Keratinocyte (primary cell): Measurements from ENCODE around the gene PFDN5. TPM values are rescaled to one million over a fixed set of nuclear protein-coding genes. Genes with fewer than 3 reads are reported as not detected.

Source experiments
- DNase-seq: peaks from one replicate; pipeline ENCODE4 v3.0.0-alpha.2; 2011; ENCODE audit warnings: low read depth, missing footprints, low spot score
- FAIRE-seq: peaks from 2 replicates; lab custom pipeline; 2011; peaks lifted over from hg19 to GRCh38; lab: Jason Lieb, UNC
- H2AFZ ChIP-seq: 2 replicates; pipeline ENCODE4 v1.6.0; 2012; ENCODE audit warnings: low read length, control low read depth, inconsistent platforms; ENCODE audit not compliant: control insufficient read depth
- H3K27ac ChIP-seq: 2 replicates; pipeline ENCODE4 v1.5.1; 2011; ENCODE audit warnings: low read length; ENCODE audit not compliant: control insufficient read depth, insufficient read depth
- H3K27me3 ChIP-seq: 3 replicates; pipeline ENCODE4 v1.6.0; 2011; ENCODE audit warnings: low read length; ENCODE audit not compliant: control insufficient read depth, insufficient read depth; ENCODE audit errors: extremely low read depth
- H3K36me3 ChIP-seq, 2 experiments: 2 replicates in 1 of 2; 3 replicates in 1 of 2; pipeline ENCODE4 v1.5.1; 2011; ENCODE audit warnings: low read length in 2 of 2, mild to moderate bottlenecking in 1 of 2; ENCODE audit not compliant: control insufficient read depth in 2 of 2, insufficient read depth in 2 of 2; ENCODE audit errors: extremely low read depth in 1 of 2
- H3K4me1 ChIP-seq: 3 replicates; pipeline ENCODE4 v1.5.1; 2011; ENCODE audit warnings: low read length; ENCODE audit not compliant: control insufficient read depth, insufficient read depth; ENCODE audit errors: extremely low read depth
- H3K4me2 ChIP-seq: 3 replicates; pipeline ENCODE4 v1.6.0; 2011; ENCODE audit warnings: low read depth, low read length; ENCODE audit not compliant: control insufficient read depth, insufficient read depth; ENCODE audit errors: extremely low read depth
- H3K4me3 ChIP-seq, 3 experiments: fragments of 200-600 bp in 1 of 3; sonication (generic) in 1 of 3; 2 replicates in 2 of 3; 3 replicates in 1 of 3; pipeline ENCODE4 v1.5.1; 2011 to 2016; ENCODE audit warnings: low read length in 3 of 3, mild to moderate bottlenecking in 3 of 3, control low read depth in 2 of 3, inconsistent platforms in 1 of 3, low read depth in 1 of 3, mixed read lengths in 1 of 3, mixed run types in 1 of 3, moderate library complexity in 1 of 3; ENCODE audit not compliant: control insufficient read depth in 2 of 3, insufficient read depth in 2 of 3; ENCODE audit errors: extremely low read depth in 1 of 3
- H3K79me2 ChIP-seq: 2 replicates; pipeline ENCODE4 v1.6.0; 2012; ENCODE audit warnings: low read length; ENCODE audit not compliant: control insufficient read depth, insufficient read depth
- H3K9ac ChIP-seq: 3 replicates; pipeline ENCODE4 v1.6.0; 2011; ENCODE audit warnings: low read length; ENCODE audit not compliant: control insufficient read depth, insufficient read depth; ENCODE audit errors: extremely low read depth
- H3K9me1 ChIP-seq: 3 replicates; pipeline ENCODE4 v1.6.0; 2011; ENCODE audit warnings: low read length; ENCODE audit not compliant: control insufficient read depth, insufficient read depth; ENCODE audit errors: extremely low read depth
- H3K9me3 ChIP-seq: 2 replicates; pipeline ENCODE4 v1.5.1; 2012; ENCODE audit warnings: low read depth, low read length; ENCODE audit not compliant: control insufficient read depth
- H4K20me1 ChIP-seq: 3 replicates; pipeline ENCODE4 v1.6.0; 2011; ENCODE audit warnings: low read length; ENCODE audit not compliant: control insufficient read depth, insufficient read depth; ENCODE audit errors: extremely low read depth
- EZH2 ChIP-seq: IDR thresholded peaks from one replicate; pipeline ENCODE4 v1.6.1; 2012; ENCODE audit warnings: inconsistent platforms, mild to moderate bottlenecking, low read length, moderate library complexity
- dilution Hi-C: fragments of 300-500 bp; cut with MboI; formaldehyde crosslinking; loops from one replicate; pipeline ENCODE4 v1.7.0; 2020; ENCODE audit warnings: low sequenced_read_pairs; ENCODE audit not compliant: extremely low pct_ligation_motif_present
- polyA plus RNA-seq, 5 experiments: library from polyadenylated mRNA; depleted of rRNA in 3 of 5; stranded (reverse) in 3 of 5; stranded (forward) in 1 of 5; unstranded in 1 of 5; fragments of >200 nt; gene quantifications; 1 replicate in 1 of 5; 2 replicates in 3 of 5; 3 replicates in 1 of 5; pipeline versions ENCODE4 v1.2.1 to v1.2.3, GENCODE V29; 2011 to 2012; ENCODE audit warnings: missing spikeins in 2 of 5, low read depth in 1 of 5, low replicate concordance in 1 of 5
- TF ChIP-seq, protein P1 (sequence below), 3 experiments: IDR thresholded peaks in 1 of 3; conservative IDR thresholded peaks in 1 of 3; optimal IDR thresholded peaks in 1 of 3; 2 replicates in 2 of 3; 3 replicates in 1 of 3; pipeline versions ENCODE3 to v1.5.1; 2011; ENCODE audit warnings: low read length in 3 of 3, mild to moderate bottlenecking in 3 of 3, moderate library complexity in 2 of 3, control low read depth in 1 of 3, inconsistent platforms in 1 of 3; ENCODE audit not compliant: insufficient read depth in 2 of 3; ENCODE audit errors: extremely low read depth in 1 of 3

PFDN5 gene
- polyA plus RNA-seq, 1 donor (not counting 4 experiments of a cell fraction or from before 2014, with no cell fraction given), result 659 TPM

DNA sequence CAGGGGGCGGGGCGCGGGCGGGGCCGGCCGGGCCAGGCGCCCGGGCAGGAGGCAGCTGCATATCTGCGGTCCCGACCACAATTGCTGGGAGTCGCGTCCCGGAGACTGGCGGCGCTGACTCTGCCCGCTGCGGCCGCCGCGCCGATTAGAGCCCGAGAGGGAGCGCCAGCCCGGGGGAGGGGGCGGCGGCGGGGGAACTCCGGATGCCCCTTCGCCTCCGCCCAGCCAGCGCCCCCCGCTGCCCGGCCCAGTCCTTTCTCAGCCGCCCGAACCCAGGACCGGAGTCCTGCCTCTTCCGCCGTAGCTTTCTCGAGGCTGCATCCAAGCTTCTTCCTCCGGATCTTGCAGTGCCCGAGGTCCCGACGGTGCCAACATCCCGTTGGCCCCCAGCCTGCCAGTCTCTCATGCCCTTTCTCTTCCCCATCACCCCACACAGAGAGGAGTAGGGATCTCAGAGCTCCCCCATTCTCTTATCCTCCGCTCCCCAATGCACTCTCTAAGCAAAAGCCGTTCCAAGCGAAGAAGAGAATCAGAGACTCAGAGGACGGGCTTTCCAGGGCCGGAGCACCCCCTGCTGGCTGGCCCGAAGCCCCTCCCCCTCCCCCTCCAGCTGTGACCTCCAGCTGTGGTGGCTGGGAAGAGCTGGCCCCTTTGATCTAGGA, 49.6 kb downstream of the PFDN5 start:
- Histone ChIP-seq H3K4me2 (peak overlapping the region; percentile 96), H3K9me3 (no peaks in the 10 kb centered on the region), H3K9ac (peak overlapping the region; percentile 72), H3K27me3 (peaks cover 5% of the 10 kb centered on the region), H3K9me1 (no peaks in the 10 kb centered on the region), H3K36me3 (no peaks in the 10 kb centered on the region), H2AFZ (peak overlapping the region; percentile 95), H3K27ac (no peak overlapping the region), H4K20me1 (no peaks in the 10 kb centered on the region), H3K79me2 (no peaks in the 10 kb centered on the region), H3K4me1 (peaks cover 4% of the 10 kb centered on the region), H3K4me3 (peak overlapping the region; percentile 56 to 86 (median 85))
- no peak for FAIRE-seq
- DNase-seq, result no peak
- dilution Hi-C loops, result no loop called here
- no peak for TF ChIP-seq EZH2
- TF ChIP-seq, protein P1, sequence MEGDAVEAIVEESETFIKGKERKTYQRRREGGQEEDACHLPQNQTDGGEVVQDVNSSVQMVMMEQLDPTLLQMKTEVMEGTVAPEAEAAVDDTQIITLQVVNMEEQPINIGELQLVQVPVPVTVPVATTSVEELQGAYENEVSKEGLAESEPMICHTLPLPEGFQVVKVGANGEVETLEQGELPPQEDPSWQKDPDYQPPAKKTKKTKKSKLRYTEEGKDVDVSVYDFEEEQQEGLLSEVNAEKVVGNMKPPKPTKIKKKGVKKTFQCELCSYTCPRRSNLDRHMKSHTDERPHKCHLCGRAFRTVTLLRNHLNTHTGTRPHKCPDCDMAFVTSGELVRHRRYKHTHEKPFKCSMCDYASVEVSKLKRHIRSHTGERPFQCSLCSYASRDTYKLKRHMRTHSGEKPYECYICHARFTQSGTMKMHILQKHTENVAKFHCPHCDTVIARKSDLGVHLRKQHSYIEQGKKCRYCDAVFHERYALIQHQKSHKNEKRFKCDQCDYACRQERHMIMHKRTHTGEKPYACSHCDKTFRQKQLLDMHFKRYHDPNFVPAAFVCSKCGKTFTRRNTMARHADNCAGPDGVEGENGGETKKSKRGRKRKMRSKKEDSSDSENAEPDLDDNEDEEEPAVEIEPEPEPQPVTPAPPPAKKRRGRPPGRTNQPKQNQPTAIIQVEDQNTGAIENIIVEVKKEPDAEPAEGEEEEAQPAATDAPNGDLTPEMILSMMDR (optimal IDR thresholded peaks at IDR 0.05 in 1 of 3, IDR thresholded peaks at IDR 0.05 in 1 of 3, conservative IDR thresholded peaks at IDR 0.05 in 1 of 3; ENCODE audit: extremely low read depth in 1 of 3, insufficient read depth in 2 of 3, low read length in 3 of 3), result peak; percentile 58 to 83 (median 80)

DNA sequence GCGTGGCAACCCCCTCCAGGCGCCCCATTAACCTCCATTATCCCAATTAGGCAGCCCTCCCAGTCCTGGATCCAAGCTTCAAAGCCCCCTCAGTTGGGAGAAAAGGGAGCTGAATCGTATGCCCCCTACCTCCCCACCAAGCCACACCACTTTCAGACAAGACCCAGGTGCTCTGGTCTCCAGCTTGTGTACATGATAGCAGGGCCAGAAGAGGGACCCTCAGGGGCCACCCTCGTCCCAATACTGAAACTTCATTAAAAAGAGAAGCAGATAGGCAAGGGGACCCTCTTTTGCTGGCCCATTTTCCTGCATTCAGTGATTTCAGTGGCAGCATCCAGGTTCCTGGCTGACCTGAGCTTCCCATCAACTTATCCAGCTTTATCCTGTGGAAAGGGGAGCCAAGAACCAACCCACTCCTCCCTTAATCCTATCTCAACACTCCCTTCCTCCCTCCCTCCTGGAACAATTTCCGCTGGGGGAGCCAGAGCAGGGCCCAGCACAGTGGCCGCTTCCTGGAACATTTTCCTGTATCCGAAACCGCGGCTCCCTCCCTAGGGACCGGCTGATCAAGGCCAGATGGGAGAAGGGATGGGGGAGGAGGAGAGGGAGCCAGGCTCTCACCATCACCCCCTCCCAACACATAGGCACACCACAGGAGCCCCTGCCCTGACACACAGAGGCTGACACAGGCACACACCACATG, 50.3 kb downstream of the PFDN5 start:
- no peaks in the 10 kb centered on the region for H3K9me1 ChIP-seq
- FAIRE-seq (no peak), DNase-seq (no peak)
- H3K4me2 ChIP-seq, result peak overlapping the region; percentile 96
- H3K79me2 ChIP-seq, result no peaks in the 10 kb centered on the region
- H3K27ac ChIP-seq, result no peak overlapping the region
- dilution Hi-C loops, result no loop called here
- TF ChIP-seq EZH2, result no peak
- TF ChIP-seq, protein P1 (optimal IDR thresholded peaks at IDR 0.05 in 1 of 3, IDR thresholded peaks at IDR 0.05 in 1 of 3, conservative IDR thresholded peaks at IDR 0.05 in 1 of 3; ENCODE audit: extremely low read depth in 1 of 3, insufficient read depth in 2 of 3, low read length in 3 of 3), result no peak
- peak overlapping the region in 1 of 3 experiments; percentile 85 for H3K4me3 ChIP-seq
- no peak overlapping the region for H3K9ac ChIP-seq
- no peaks in the 10 kb centered on the region for H4K20me1 ChIP-seq
- no peaks in the 10 kb centered on the region for H3K36me3 ChIP-seq
- peaks cover 3% of the 10 kb centered on the region for H3K27me3 ChIP-seq
- H3K9me3 ChIP-seq, result no peaks in the 10 kb centered on the region
- H3K4me1 ChIP-seq, result peaks cover 4% of the 10 kb centered on the region
- H2AFZ ChIP-seq, result no peak overlapping the region
